Hepatic stellate cell (primary cell): ENCODE data around the gene PLEKHA1.
A peak's percentile ranks its signal among the peaks of the same experiment; 100 is the strongest.

Experiments
- DNase-seq: peaks from one replicate; pipeline ENCODE4 v3.0.0; 2011; ENCODE audit warnings: low spot score

PLEKHA1 gene

GRCh38 chr10:122374237-122374858 lies at the start of gene PLEKHA1:
PLEKHA1 (plus strand) TSS chr10:122374708; CDS start chr10:122393201, 18,493 bp downstream.
- peak; percentile 94 for DNase-seq

- DNase-seq: no peak
Observed at GRCh38 chr10:122325235-122325634, 49.3 kb upstream of the PLEKHA1 start.

- DNase-seq: no peak
Observed at GRCh38 chr10:122326385-122326784, 48.1 kb upstream of the PLEKHA1 start.

GRCh38 chr10:122326806-122327205 lies 47.7 kb upstream of the PLEKHA1 start:
- no peak for DNase-seq

GRCh38 chr10:122327237-122328206 lies 47.0 kb upstream of the PLEKHA1 start:
- no peak for DNase-seq

GRCh38 chr10:122328676-122329075 lies 45.8 kb upstream of the PLEKHA1 start:
- no peak for DNase-seq

GRCh38 chr10:122329416-122329815 lies 45.1 kb upstream of the PLEKHA1 start:
- DNase-seq: no peak

- no peak for DNase-seq
Observed at GRCh38 chr10:122331100-122331499, 43.4 kb upstream of the PLEKHA1 start.

GRCh38 chr10:122331615-122332446 lies 42.7 kb upstream of the PLEKHA1 start:
- DNase-seq: no peak

GRCh38 chr10:122333037-122333436 lies 41.5 kb upstream of the PLEKHA1 start:
- no peak for DNase-seq

GRCh38 chr10:122336332-122336731 lies 38.2 kb upstream of the PLEKHA1 start:
- no peak for DNase-seq

- no peak for DNase-seq
Observed at GRCh38 chr10:122336961-122337360, 37.5 kb upstream of the PLEKHA1 start.

- DNase-seq: no peak
Observed at GRCh38 chr10:122338609-122339441, 35.7 kb upstream of the PLEKHA1 start.

- no peak for DNase-seq
Observed at GRCh38 chr10:122341141-122341810, 33.2 kb upstream of the PLEKHA1 start.

- DNase-seq: peak; percentile 60
Observed at GRCh38 chr10:122342293-122343134, 32.0 kb upstream of the PLEKHA1 start.

- DNase-seq: no peak
Observed at GRCh38 chr10:122343135-122343800, 31.2 kb upstream of the PLEKHA1 start.

GRCh38 chr10:122343936-122344335 lies 30.6 kb upstream of the PLEKHA1 start:
- no peak for DNase-seq

GRCh38 chr10:122344741-122345258 lies 29.7 kb upstream of the PLEKHA1 start:
- DNase-seq: no peak

GRCh38 chr10:122346326-122346950 lies 28.1 kb upstream of the PLEKHA1 start:
- DNase-seq: no peak
